ENCODE measurements around the gene AFF3.

AFF3 gene

DNA sequence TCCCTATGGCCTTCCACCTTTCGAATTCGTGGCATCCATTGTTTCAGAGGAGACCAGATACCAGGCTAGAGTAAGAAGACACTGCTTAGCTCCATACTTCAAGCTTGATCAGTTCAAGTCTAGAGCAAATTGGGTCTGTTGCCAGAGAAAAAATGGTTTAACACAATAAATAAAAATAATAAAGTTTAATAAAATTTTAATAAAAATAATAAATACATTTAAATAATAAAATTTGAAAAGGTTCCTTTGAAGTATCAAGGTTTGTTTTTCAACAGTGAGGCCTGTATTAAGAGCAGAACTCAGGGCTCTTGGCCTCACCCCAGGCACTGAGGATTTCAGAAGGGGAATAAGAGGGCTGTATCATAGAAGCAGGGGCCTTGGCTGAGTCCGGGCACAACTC is 547.0 kb downstream of the AFF3 start:
- in situ Hi-C loops (cut with MboI; ENCODE audit: low sequenced_read_pairs, unreplicated experiment), result no loop called here
- no peak for DNase-seq (ENCODE audit: low spot score)
- TF ChIP-seq, protein P1, sequence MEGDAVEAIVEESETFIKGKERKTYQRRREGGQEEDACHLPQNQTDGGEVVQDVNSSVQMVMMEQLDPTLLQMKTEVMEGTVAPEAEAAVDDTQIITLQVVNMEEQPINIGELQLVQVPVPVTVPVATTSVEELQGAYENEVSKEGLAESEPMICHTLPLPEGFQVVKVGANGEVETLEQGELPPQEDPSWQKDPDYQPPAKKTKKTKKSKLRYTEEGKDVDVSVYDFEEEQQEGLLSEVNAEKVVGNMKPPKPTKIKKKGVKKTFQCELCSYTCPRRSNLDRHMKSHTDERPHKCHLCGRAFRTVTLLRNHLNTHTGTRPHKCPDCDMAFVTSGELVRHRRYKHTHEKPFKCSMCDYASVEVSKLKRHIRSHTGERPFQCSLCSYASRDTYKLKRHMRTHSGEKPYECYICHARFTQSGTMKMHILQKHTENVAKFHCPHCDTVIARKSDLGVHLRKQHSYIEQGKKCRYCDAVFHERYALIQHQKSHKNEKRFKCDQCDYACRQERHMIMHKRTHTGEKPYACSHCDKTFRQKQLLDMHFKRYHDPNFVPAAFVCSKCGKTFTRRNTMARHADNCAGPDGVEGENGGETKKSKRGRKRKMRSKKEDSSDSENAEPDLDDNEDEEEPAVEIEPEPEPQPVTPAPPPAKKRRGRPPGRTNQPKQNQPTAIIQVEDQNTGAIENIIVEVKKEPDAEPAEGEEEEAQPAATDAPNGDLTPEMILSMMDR (IDR thresholded peaks at IDR 0.05; ENCODE audit: borderline replicate concordance, control extremely low read depth, extremely low read depth, insufficient read depth, missing control alignments), result no peak

DNA sequence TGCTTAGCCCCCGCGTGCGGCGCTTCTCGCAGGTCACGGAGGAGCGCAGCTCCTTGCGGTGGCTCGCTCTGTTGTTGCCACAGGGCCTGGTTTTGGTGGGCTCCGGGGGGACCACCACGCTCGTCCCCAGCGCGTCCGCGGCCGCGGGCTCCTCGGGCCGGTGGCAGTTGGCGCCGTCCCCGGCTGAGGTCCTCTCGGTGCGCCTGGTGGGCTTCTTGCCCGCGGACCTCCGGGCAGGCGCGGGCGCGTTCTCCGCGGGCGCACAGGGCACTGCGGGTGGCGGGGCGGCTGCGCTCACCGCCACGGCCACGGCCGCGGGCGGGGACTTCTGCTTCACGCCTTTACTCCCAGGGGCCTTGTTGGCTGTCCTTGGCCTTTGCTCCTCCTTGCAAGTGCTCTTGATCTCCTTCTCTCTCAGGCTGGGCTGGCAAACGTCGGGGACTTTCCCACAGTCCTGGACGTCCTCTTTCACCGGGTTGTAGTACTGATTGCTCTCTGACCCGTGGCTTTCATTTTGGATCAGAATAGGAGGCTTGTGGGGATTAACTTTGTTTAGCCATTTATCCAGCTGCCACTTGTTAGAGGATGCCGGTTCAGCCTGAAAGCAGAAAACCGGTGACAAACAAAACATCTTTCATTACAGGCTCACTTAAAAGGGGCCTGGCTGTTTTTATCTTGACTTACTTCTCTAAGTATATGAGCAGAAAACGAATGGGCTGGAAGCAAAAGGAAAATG is 548.5 kb downstream of the AFF3 start:
- TF ChIP-seq, protein P1 (IDR thresholded peaks at IDR 0.05; ENCODE audit: borderline replicate concordance, control extremely low read depth, extremely low read depth, insufficient read depth, missing control alignments), result no peak
- in situ Hi-C loops (cut with MboI; ENCODE audit: low sequenced_read_pairs, unreplicated experiment), result no loop called here
- DNase-seq (ENCODE audit: low spot score), result no peak

GRCh38 chr2:99576775-99577174 is 565.6 kb downstream of the AFF3 start:
- in situ Hi-C loops (cut with MboI; ENCODE audit: low sequenced_read_pairs, unreplicated experiment), result loop anchor here (10.0 kb wide), 1 partner anchor 668 kb away; no protein-coding TSS in a partner anchor
- TF ChIP-seq, protein P1 (IDR thresholded peaks at IDR 0.05; ENCODE audit: borderline replicate concordance, control extremely low read depth, extremely low read depth, insufficient read depth, missing control alignments), result no peak
- no peak for DNase-seq (ENCODE audit: low spot score)

- TF ChIP-seq, protein P1 (IDR thresholded peaks at IDR 0.05; ENCODE audit: borderline replicate concordance, control extremely low read depth, extremely low read depth, insufficient read depth, missing control alignments), result no peak
- DNase-seq (ENCODE audit: low spot score), result no peak
- in situ Hi-C loops (cut with MboI; ENCODE audit: low sequenced_read_pairs, unreplicated experiment), result loop anchor here (10.0 kb wide), 1 partner anchor 671 kb away; no protein-coding TSS in a partner anchor
Observed at GRCh38 chr2:99573634-99574251, 568.6 kb downstream of the AFF3 start.

DNA sequence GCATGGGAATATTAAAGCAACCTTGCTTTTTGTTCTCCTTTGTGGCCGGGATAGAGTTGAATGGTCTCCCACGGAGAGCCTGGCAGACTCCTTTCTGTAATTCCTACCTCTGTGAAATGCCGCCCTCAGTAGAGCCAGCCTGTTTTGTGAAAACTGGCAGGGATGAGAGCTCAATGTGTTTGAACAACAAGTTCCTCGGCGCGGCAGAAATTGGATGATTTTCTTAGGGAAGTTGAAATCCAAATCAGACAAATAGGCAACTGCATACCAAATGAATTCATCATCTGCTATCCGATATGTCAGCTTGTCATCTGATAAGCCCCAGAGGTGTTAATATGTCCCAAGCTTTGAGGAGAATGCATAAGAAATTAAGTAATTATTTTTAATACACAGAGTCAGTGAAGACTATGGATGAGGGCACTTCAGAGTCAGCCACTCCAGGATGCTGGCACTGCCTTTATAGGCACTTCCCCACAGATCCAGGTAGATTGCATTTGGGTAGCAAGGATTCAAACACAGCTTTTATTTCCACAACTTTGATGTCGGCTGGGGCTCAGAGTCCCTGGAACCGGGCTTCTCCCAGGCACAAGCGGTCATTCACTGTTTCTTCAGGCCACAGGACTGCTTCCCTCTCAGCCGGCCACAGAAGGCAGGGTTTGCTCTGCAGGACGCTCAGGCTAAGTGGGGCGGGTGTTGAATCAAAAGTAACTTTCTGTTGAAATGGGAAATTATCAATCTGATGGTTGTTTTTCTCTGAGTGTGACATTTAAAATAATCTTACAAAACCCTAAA is 569.8 kb downstream of the AFF3 start:
- no peak for DNase-seq (ENCODE audit: low spot score)
- in situ Hi-C loops (cut with MboI; ENCODE audit: low sequenced_read_pairs, unreplicated experiment), result loop anchor here (10.0 kb wide), 1 partner anchor 672 kb away; no protein-coding TSS in a partner anchor
- TF ChIP-seq, protein P1 (IDR thresholded peaks at IDR 0.05; ENCODE audit: borderline replicate concordance, control extremely low read depth, extremely low read depth, insufficient read depth, missing control alignments), result no peak

- TF ChIP-seq, protein P1 (IDR thresholded peaks at IDR 0.05; ENCODE audit: borderline replicate concordance, control extremely low read depth, extremely low read depth, insufficient read depth, missing control alignments), result no peak
- in situ Hi-C loops (cut with MboI; ENCODE audit: low sequenced_read_pairs, unreplicated experiment), result loop anchor here (10.0 kb wide), 1 partner anchor 673 kb away; no protein-coding TSS in a partner anchor
- DNase-seq (ENCODE audit: low spot score), result no peak
Observed at GRCh38 chr2:99571954-99572353, 570.4 kb downstream of the AFF3 start.

Measured in GM13976 (cell line).